PC-9 (cell line): Measurements from ENCODE around the gene RSBN1L. TPM values are rescaled to one million over a fixed set of nuclear protein-coding genes. Genes with fewer than 3 reads are reported as not detected.
A peak's percentile ranks its signal among the peaks of the same experiment; 100 is the strongest.

ENCODE experiments used
- BruUV-seq: library from RNA; stranded (reverse); fragments of 400-500 nt; replicated peaks from 2 replicates; lab custom pipeline; 2021; lab: Mats Ljungman, UMichigan
- CTCF ChIA-PET: fragments of 300-600 bp; sonication (Branson Sonifier 250); formaldehyde crosslinking; loops from one replicate; lab custom pipeline; 2022; ENCODE audit warnings: antibody characterized with exemption; lab: Charles Lee
- POLR2A ChIA-PET: fragments of 300-600 bp; sonication (Branson Sonifier 250); formaldehyde crosslinking; loops from one replicate; lab custom pipeline; 2022; ENCODE audit warnings: antibody characterized with exemption; ENCODE audit not compliant: unreplicated experiment; lab: Charles Lee
- DNase-seq, 2 experiments: peaks; one replicate each; pipeline versions ENCODE4 v3.0.0 to v3.0.0-alpha.2; 2015 to 2022; ENCODE audit warnings: mixed read lengths in 1 of 2
- H2AFZ ChIP-seq: fragments of 200-600 bp; sonication (generic); 2 replicates; pipeline ENCODE4 v1.8.1; 2017; ENCODE audit warnings: antibody characterized with exemption
- H3F3A ChIP-seq: fragments of 200-600 bp; sonication (generic); 2 replicates; pipeline ENCODE4 v1.8.1; 2017; ENCODE audit warnings: antibody characterized with exemption, mild to moderate bottlenecking, low read depth; ENCODE audit not compliant: insufficient read depth
- H3K27ac ChIP-seq: fragments of 200-600 bp; sonication (generic); 2 replicates; pipeline ENCODE4 v1.6.1; 2016; ENCODE audit warnings: mixed run types
- H3K27me3 ChIP-seq: fragments of 200-600 bp; sonication (generic); 2 replicates; pipeline ENCODE4 v1.6.1; 2016; ENCODE audit warnings: low read depth, mixed run types; ENCODE audit not compliant: insufficient read depth
- H3K36me3 ChIP-seq: fragments of 200-600 bp; sonication (generic); 2 replicates; pipeline ENCODE4 v1.6.1; 2016; ENCODE audit warnings: low read depth, mixed run types
- H3K4me1 ChIP-seq: fragments of 200-600 bp; sonication (generic); replicated peaks from 2 replicates; pipeline ENCODE4 v1.6.1; 2016; ENCODE audit warnings: mixed run types; ENCODE audit not compliant: insufficient read depth
- H3K4me2 ChIP-seq: fragments of 200-600 bp; sonication (generic); 2 replicates; pipeline ENCODE4 v1.6.1; 2017; ENCODE audit warnings: mixed run types
- H3K4me3 ChIP-seq: fragments of 200-600 bp; sonication (generic); 2 replicates; pipeline ENCODE4 v1.6.1; 2016; ENCODE audit warnings: mixed run types
- H3K79me2 ChIP-seq: fragments of 200-600 bp; sonication (generic); 2 replicates; pipeline ENCODE4 v1.6.1; 2017; ENCODE audit warnings: low read depth, mixed run types
- H3K9me2 ChIP-seq: fragments of 200-600 bp; sonication (generic); 2 replicates; pipeline ENCODE4 v1.8.1; 2017; ENCODE audit warnings: mild to moderate bottlenecking; ENCODE audit not compliant: insufficient read depth
- H3K9me3 ChIP-seq: fragments of 200-600 bp; sonication (generic); 2 replicates; pipeline ENCODE4 v1.8.1; 2016; ENCODE audit warnings: low read depth; ENCODE audit not compliant: insufficient read depth
- H4K20me1 ChIP-seq: fragments of 200-600 bp; sonication (generic); 2 replicates; pipeline ENCODE4 v1.8.1; 2017; ENCODE audit not compliant: insufficient read depth
- EZH2 ChIP-seq: fragments of 200-600 bp; sonication (generic); IDR thresholded peaks from 2 replicates; pipeline ENCODE4 v1.8.0; 2017; ENCODE audit warnings: antibody characterized with exemption, low read depth
- intact Hi-C: fragments of 100-400 bp; cut with micrococcal nuclease; formaldehyde crosslinking; loops from one replicate; pipeline ENCODE4 v1.10.0; 2022; ENCODE audit not compliant: unreplicated experiment
- total RNA-seq: library from RNA; stranded (reverse); gene quantifications from 2 replicates; pipeline ENCODE4 v1.2.3, GENCODE V29; 2021
- TF ChIP-seq, protein P1 (sequence below): fragments of 200-600 bp; sonication (generic); conservative IDR thresholded peaks from 2 replicates; pipeline ENCODE4 v1.6.1; 2017; ENCODE audit warnings: mixed run types, antibody characterized with exemption, mild to moderate bottlenecking, moderate library complexity

The RSBN1L gene
- total RNA-seq, 1 experiment from 2014 or later = 20.7 TPM

GRCh38 chr7:77796109-77796508 is 99.8 kb downstream of the RSBN1L start:
- peaks cover 65% of the 10 kb centered on the region for H3K79me2 ChIP-seq

DNA sequence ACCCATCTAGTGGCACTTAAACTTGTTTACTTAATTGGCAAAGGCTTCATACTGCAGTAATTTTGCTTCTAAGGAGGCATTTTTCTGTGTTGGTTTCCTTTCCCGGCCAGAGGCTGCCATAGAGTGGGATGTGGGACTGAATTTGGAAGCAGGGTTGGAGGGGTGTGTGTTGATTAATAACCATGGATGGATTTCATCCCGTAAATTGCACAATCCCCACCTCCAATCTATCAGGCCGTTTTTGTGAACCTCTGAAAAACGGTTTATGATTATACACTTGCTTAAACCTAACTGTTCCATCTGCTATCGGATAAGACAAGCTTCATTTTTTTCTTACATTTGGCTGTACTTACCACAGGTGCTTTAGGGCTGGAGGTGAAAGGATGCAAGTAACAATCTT is 100.7 kb downstream of the RSBN1L start:
- Histone ChIP-seq H3K4me3 (peak overlapping the region; percentile 85), H3K27ac (no peak overlapping the region), H3K9me3 (no peaks in the 10 kb centered on the region), H3F3A (no peaks in the 10 kb centered on the region), H3K36me3 (no peaks in the 10 kb centered on the region), H3K79me2 (peaks cover 74% of the 10 kb centered on the region), H3K4me2 (peak overlapping the region; percentile 96), H3K27me3 (no peaks in the 10 kb centered on the region), H4K20me1 (no peaks in the 10 kb centered on the region), H3K4me1 (peaks cover 35% of the 10 kb centered on the region), H2AFZ (peak overlapping the region; percentile 94), H3K9me2 (no peaks in the 10 kb centered on the region)
- DNase-seq = no peak
- ChIA-PET POLR2A (no interaction called here), CTCF (no interaction called here)
- no peak for TF ChIP-seq EZH2
- TF ChIP-seq, protein P1, sequence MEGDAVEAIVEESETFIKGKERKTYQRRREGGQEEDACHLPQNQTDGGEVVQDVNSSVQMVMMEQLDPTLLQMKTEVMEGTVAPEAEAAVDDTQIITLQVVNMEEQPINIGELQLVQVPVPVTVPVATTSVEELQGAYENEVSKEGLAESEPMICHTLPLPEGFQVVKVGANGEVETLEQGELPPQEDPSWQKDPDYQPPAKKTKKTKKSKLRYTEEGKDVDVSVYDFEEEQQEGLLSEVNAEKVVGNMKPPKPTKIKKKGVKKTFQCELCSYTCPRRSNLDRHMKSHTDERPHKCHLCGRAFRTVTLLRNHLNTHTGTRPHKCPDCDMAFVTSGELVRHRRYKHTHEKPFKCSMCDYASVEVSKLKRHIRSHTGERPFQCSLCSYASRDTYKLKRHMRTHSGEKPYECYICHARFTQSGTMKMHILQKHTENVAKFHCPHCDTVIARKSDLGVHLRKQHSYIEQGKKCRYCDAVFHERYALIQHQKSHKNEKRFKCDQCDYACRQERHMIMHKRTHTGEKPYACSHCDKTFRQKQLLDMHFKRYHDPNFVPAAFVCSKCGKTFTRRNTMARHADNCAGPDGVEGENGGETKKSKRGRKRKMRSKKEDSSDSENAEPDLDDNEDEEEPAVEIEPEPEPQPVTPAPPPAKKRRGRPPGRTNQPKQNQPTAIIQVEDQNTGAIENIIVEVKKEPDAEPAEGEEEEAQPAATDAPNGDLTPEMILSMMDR = no peak
- intact Hi-C loops = loop anchor here (5.0 kb wide), 1 partner anchor 530 kb away; no protein-coding TSS in a partner anchor
- no TSS peak for BruUV-seq

More at GRCh38 chr7:77796109-77796508, 99.8 kb downstream of the RSBN1L start:
- no peaks in the 10 kb centered on the region for H4K20me1 ChIP-seq
- H3K4me3 ChIP-seq = peak overlapping the region; percentile 85; the same call in 1 of the 2 replicates
- no TSS peak for BruUV-seq
- H3F3A ChIP-seq = 0 out of 2 replicates have a peak, but pooled peaks cover 1% of the 10 kb centered on the region
- no peak for DNase-seq
- TF ChIP-seq, protein P1 = no peak
- TF ChIP-seq EZH2 = no peak
- H3K4me2 ChIP-seq = peak overlapping the region; percentile 96
- H3K9me3 ChIP-seq = no peaks in the 10 kb centered on the region
- no peak overlapping the region for H2AFZ ChIP-seq
- no peaks in the 10 kb centered on the region for H3K36me3 ChIP-seq
- CTCF ChIA-PET = no interaction called here
- H3K27me3 ChIP-seq = no peaks in the 10 kb centered on the region
- H3K4me1 ChIP-seq = peaks cover 35% of the 10 kb centered on the region
- POLR2A ChIA-PET = no interaction called here
- intact Hi-C loops = loop anchor here (5.0 kb wide), 1 partner anchor 531 kb away; no protein-coding TSS in a partner anchor
- H3K9me2 ChIP-seq = no peaks in the 10 kb centered on the region
- no peak overlapping the region for H3K27ac ChIP-seq

- Histone ChIP-seq H3K4me2 (peak overlapping the region; percentile 96), H2AFZ (peak overlapping the region; percentile 94), H4K20me1 (no peaks in the 10 kb centered on the region), H3K9me3 (no peaks in the 10 kb centered on the region), H3K27ac (peak overlapping the region; percentile 41), H3K4me3 (peak overlapping the region; percentile 85), H3K27me3 (no peaks in the 10 kb centered on the region), H3K9me2 (no peaks in the 10 kb centered on the region), H3K79me2 (peaks cover 74% of the 10 kb centered on the region), H3K4me1 (peaks cover 35% of the 10 kb centered on the region), H3K36me3 (no peaks in the 10 kb centered on the region), H3F3A (no peaks in the 10 kb centered on the region)
- ChIA-PET CTCF (interaction anchor here (0.5 to 1.3 kb wide), 3 partner anchors 14 to 257 kb away, joined by 3 to 7 read pairs (median 3); no protein-coding TSS in a partner anchor), POLR2A (interaction anchor here (0.6 kb wide), 1 partner anchor 102 kb away, joined by 3 read pairs; no protein-coding TSS in a partner anchor)
- no peak for DNase-seq
- TF ChIP-seq EZH2 = no peak
- TF ChIP-seq, protein P1 = no peak
- intact Hi-C loops = loop anchor here (1.0 to 5.0 kb wide), 4 partner anchors 36 to 529 kb away; no protein-coding TSS in a partner anchor
- TSS peak; percentile 91 for BruUV-seq
These were observed 101.6 kb downstream of the RSBN1L start for GRCh38 chr7:77797734-77798393.
